Left renal cortex interstitium (tissue), 4 donors: ENCODE data around the gene SF3B5. TPM values are rescaled to one million over a fixed set of nuclear protein-coding genes. Genes with fewer than 3 reads are reported as not detected.
"Not testable (repeated sequence)": the region's sequence is repeated elsewhere in the genome, so short reads cannot be mapped to it uniquely, and the experiment has no call there.

Experiments used
- DNase-seq, 4 donors: peaks; one replicate each; pipeline ENCODE4 v3.0.0-alpha.2; 2013; ENCODE audit warnings: low read depth in 4 of 4, low spot score in 2 of 4, missing footprints in 1 of 4
- polyA plus RNA-seq, 4 donors: library from polyadenylated mRNA; unstranded; fragments of 120-200 nt; gene quantifications; one replicate each; pipeline ENCODE4 v1.2.1, GENCODE V29; 2013; ENCODE audit not compliant: insufficient read length in 4 of 4

The SF3B5 gene
- polyA plus RNA-seq, 4 donors = 128 to 183 (median 142) TPM

- DNase-seq = peak in 3 of 4 donors; percentile 23 to 27 (median 26)
Observed at GRCh38 chr6:144064402-144065212, 30.8 kb downstream of the SF3B5 start.

GRCh38 chr6:144063744-144064401, 31.5 kb downstream of the SF3B5 start:
- peak in 3 of 4 donors; percentile 53 to 64 (median 60) for DNase-seq

GRCh38 chr6:144063246-144063743, 32.1 kb downstream of the SF3B5 start:
- DNase-seq = peak in 3 of 4 donors; percentile 3 to 7 (median 3)

GRCh38 chr6:144062786-144063185, 32.6 kb downstream of the SF3B5 start:
- DNase-seq = peak in 1 of 4 donors; percentile 3

- DNase-seq = no peak
Observed at GRCh38 chr6:144059139-144059538, 36.2 kb downstream of the SF3B5 start.

GRCh38 chr6:144055121-144055931, 40.0 kb downstream of the SF3B5 start:
- no peak for DNase-seq

GRCh38 chr6:144053601-144054000, 41.8 kb downstream of the SF3B5 start:
- DNase-seq = no peak

GRCh38 chr6:144052488-144052887, 42.9 kb downstream of the SF3B5 start:
- DNase-seq = no peak

GRCh38 chr6:144049386-144049785, 46.0 kb downstream of the SF3B5 start:
- DNase-seq = no peak

- DNase-seq = no peak
Observed at GRCh38 chr6:144047688-144048087, 47.7 kb downstream of the SF3B5 start.

GRCh38 chr6:144046672-144047071, 48.7 kb downstream of the SF3B5 start:
- not testable (repeated sequence) for DNase-seq

GRCh38 chr6:144044989-144045388, 50.4 kb downstream of the SF3B5 start:
- not testable (repeated sequence) for DNase-seq

Other genes starting within 250 kb of the SF3B5 start
- not detected for gene ZC2HC1B, start 231.1 kb downstream of the SF3B5 start, polyA plus RNA-seq
- gene PLAGL1, start 87.3 kb downstream of the SF3B5 start, polyA plus RNA-seq = 100 to 1,000 TPM in 2 of 4 donors, 10 to 100 TPM in 2; 64.1 to 122 (median 94.3) TPM
- gene STX11, start 54.9 kb upstream of the SF3B5 start, polyA plus RNA-seq = 1 to 10 TPM in 2 of 4 donors, under 1 TPM in 2; 0.78 to 1.2 (median 0.91) TPM
- 100 to 1,000 TPM; 117 to 152 (median 134) TPM for gene UTRN, start 189.8 kb upstream of the SF3B5 start, polyA plus RNA-seq